B cell (primary cell): ENCODE measurements around the gene ABHD14A. TPM values are rescaled to one million over a fixed set of nuclear protein-coding genes. Genes with fewer than 3 reads are reported as not detected.

Source experiments
- ATAC-seq: fragments of 200-7000 bp; cut with Tn5 transposase; one replicate; pipeline ENCODE4 v1.10.0; 2021; ENCODE audit warnings: low read depth, mild to moderate bottlenecking, moderate number of reproducible peaks, moderate library complexity
- CTCF ChIA-PET: fragments of 350-600 bp; sonication (Branson Sonifier 250); formaldehyde crosslinking; loops from one replicate; lab custom pipeline; 2021; ENCODE audit warnings: antibody characterized with exemption, inconsistent platforms; lab: Charles Lee
- POLR2A ChIA-PET: fragments of 350-600 bp; sonication (Branson Sonifier 250); formaldehyde crosslinking; loops from one replicate; lab custom pipeline; 2021; ENCODE audit warnings: antibody characterized with exemption; lab: Charles Lee
- DNase-seq: peaks from one replicate; pipeline ENCODE4 v3.0.0; 2013
- H2AFZ ChIP-seq: 2 replicates; pipeline ENCODE4 v1.6.1; 2012; ENCODE audit warnings: mild to moderate bottlenecking, low read depth, low read length; ENCODE audit not compliant: insufficient read depth, poor library complexity, severe bottlenecking
- H3K27ac ChIP-seq, 2 donors: 1 replicate in 1 of 2; 2 replicates in 1 of 2; pipeline ENCODE4 v1.5.1; 2012 to 2013; ENCODE audit warnings: low read length in 2 of 2, mild to moderate bottlenecking in 2 of 2, moderate library complexity in 1 of 2
- H3K27me3 ChIP-seq, 4 experiments: fragments of 200-600 bp in 1 of 4; sonication (generic) in 1 of 4; replicated peaks in 1 of 4; 1 replicate in 2 of 4; 2 replicates in 2 of 4; pipeline versions ENCODE4 v1.6.1 to v1.7.0; 2013 to 2016; ENCODE audit warnings: low read length in 3 of 4, mild to moderate bottlenecking in 2 of 4, mixed read lengths in 1 of 4, moderate library complexity in 1 of 4; ENCODE audit not compliant: insufficient read depth in 4 of 4, control insufficient read depth in 3 of 4; ENCODE audit errors: control extremely low read depth in 1 of 4
- H3K36me3 ChIP-seq, 2 experiments: replicated peaks in 1 of 2; 1 replicate in 1 of 2; 2 replicates in 1 of 2; pipeline versions ENCODE4 v1.6.1 to v1.7.1; 2013; ENCODE audit warnings: low read length in 1 of 2; ENCODE audit not compliant: insufficient read depth in 2 of 2, control insufficient read depth in 1 of 2; ENCODE audit errors: control extremely low read depth in 1 of 2, extremely low read depth in 1 of 2
- H3K4me1 ChIP-seq, 2 donors: fragments of 200-600 bp in 1 of 2; sonication (generic) in 1 of 2; 1 replicate in 1 of 2; 2 replicates in 1 of 2; pipeline versions ENCODE4 v1.5.1 to v1.6.1; 2013 to 2017; ENCODE audit warnings: low read length in 2 of 2; ENCODE audit not compliant: control insufficient read depth in 2 of 2, insufficient read depth in 2 of 2
- H3K4me2 ChIP-seq: replicated peaks from 2 replicates; pipeline ENCODE3; 2012; ENCODE audit warnings: mild to moderate bottlenecking, low read depth, low read length; ENCODE audit not compliant: poor library complexity, severe bottlenecking
- H3K4me3 ChIP-seq, 5 experiments: fragments of 200-600 bp in 1 of 5; sonication (generic) in 1 of 5; 1 replicate in 3 of 5; 2 replicates in 2 of 5; pipeline versions ENCODE4 v1.5.1 to v1.7.0; 2011 to 2016; ENCODE audit warnings: low read length in 4 of 5, mild to moderate bottlenecking in 4 of 5, low read depth in 2 of 5, control low read depth in 1 of 5, moderate library complexity in 1 of 5; ENCODE audit not compliant: insufficient read depth in 1 of 5; ENCODE audit errors: control extremely low read depth in 1 of 5, extremely low read depth in 1 of 5
- H3K79me2 ChIP-seq: fragments of 200-600 bp; sonication (generic); one replicate; pipeline ENCODE4 v1.6.0; 2016; ENCODE audit warnings: low read length; ENCODE audit not compliant: control insufficient read depth, insufficient read depth
- H3K9ac ChIP-seq: fragments of 200-600 bp; sonication (generic); 2 replicates; pipeline ENCODE4 v1.6.1; 2017; ENCODE audit warnings: mild to moderate bottlenecking, low read length, moderate library complexity
- H3K9me3 ChIP-seq, 3 donors: one replicate each; pipeline versions ENCODE4 v1.6.1 to v1.7.1; 2013; ENCODE audit warnings: low read length in 2 of 3; ENCODE audit not compliant: control insufficient read depth in 2 of 3, insufficient read depth in 1 of 3; ENCODE audit errors: control extremely low read depth in 1 of 3
- H4K20me1 ChIP-seq: 2 replicates; pipeline ENCODE4 v1.6.0; 2012; ENCODE audit warnings: mild to moderate bottlenecking, low read length; ENCODE audit not compliant: insufficient read depth, control insufficient read depth, poor library complexity, severe bottlenecking
- H3K27ac Mint-ChIP-seq: one replicate; pipeline ENCODE4 v1.8.0; 2021; ENCODE audit warnings: mixed read lengths
- H3K27me3 Mint-ChIP-seq: one replicate; pipeline ENCODE4 v1.8.0; 2021; ENCODE audit warnings: mixed read lengths
- H3K4me1 Mint-ChIP-seq: one replicate; pipeline ENCODE4 v1.8.0; 2021; ENCODE audit warnings: mixed read lengths
- H3K4me3 Mint-ChIP-seq: one replicate; pipeline ENCODE4 v1.8.0; 2021; ENCODE audit warnings: mixed read lengths
- H3K9me3 Mint-ChIP-seq: one replicate; pipeline ENCODE4 v1.8.0; 2022; ENCODE audit warnings: mixed read lengths; ENCODE audit not compliant: insufficient read depth
- EZH2 ChIP-seq: IDR thresholded peaks from 2 replicates; pipeline ENCODE4 v1.6.1; 2012; ENCODE audit warnings: borderline replicate concordance, low read depth, mild to moderate bottlenecking, moderate library complexity, low read length; ENCODE audit not compliant: insufficient read depth, poor library complexity, severe bottlenecking
- WGBS: methylation state at CpG from one replicate; pipeline ENCODE4 v1.1.5; 2013; ENCODE audit warnings: missing lambda C conversion rate; ENCODE audit not compliant: insufficient coverage; 5-methylcytosine and 5-hydroxymethylcytosine counted together
- intact Hi-C: fragments of 100-400 bp; cut with micrococcal nuclease; formaldehyde crosslinking; loops from one replicate; pipeline ENCODE4 v1.10.0; 2022
- polyA plus RNA-seq: library from polyadenylated mRNA; depleted of rRNA; stranded (reverse); fragments of >200 nt; gene quantifications from 2 replicates; pipeline ENCODE4 v1.2.3, GENCODE V29; 2012
- total RNA-seq, 2 donors: library from RNA; stranded (reverse); fragments of 120-200 nt in 1 of 2; gene quantifications; 1 replicate in 1 of 2; 2 replicates in 1 of 2; pipeline versions ENCODE4 v1.2.3 to v1.2.4, GENCODE V29; 2013 to 2022
- TF ChIP-seq, protein P1 (sequence below): fragments of 200-600 bp; IDR thresholded peaks from one replicate; pipeline ENCODE4 v1.8.0; 2022; ENCODE audit warnings: antibody characterized with exemption, mild to moderate bottlenecking

Gene ABHD14A
- total and polyA plus RNA-seq, 2 donors (not counting 1 experiment from before 2014, with no cell fraction given) = 11.9 to 28.8 TPM

DNA sequence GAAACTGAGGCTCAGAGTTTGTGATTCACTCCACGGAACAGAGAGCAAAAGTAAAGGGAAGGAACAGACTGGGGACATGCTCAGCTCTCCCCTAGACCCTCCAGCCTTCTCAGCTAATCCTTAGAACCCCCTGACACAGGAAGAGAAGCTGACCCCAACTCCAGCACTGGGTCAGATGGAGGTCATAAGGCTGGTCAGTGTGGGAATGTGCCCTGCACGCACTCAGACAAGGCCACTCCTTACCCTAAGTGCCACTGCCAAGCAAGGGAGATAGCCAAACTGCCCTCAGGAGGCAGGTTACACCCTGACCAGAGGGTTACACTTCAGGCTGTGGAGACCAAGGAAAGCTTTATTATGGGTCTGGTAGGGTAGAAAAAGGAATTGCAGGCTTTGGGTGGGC lies 19.7 kb downstream of the ABHD14A start:
- no peak for TF ChIP-seq EZH2
- TF ChIP-seq, protein P1, sequence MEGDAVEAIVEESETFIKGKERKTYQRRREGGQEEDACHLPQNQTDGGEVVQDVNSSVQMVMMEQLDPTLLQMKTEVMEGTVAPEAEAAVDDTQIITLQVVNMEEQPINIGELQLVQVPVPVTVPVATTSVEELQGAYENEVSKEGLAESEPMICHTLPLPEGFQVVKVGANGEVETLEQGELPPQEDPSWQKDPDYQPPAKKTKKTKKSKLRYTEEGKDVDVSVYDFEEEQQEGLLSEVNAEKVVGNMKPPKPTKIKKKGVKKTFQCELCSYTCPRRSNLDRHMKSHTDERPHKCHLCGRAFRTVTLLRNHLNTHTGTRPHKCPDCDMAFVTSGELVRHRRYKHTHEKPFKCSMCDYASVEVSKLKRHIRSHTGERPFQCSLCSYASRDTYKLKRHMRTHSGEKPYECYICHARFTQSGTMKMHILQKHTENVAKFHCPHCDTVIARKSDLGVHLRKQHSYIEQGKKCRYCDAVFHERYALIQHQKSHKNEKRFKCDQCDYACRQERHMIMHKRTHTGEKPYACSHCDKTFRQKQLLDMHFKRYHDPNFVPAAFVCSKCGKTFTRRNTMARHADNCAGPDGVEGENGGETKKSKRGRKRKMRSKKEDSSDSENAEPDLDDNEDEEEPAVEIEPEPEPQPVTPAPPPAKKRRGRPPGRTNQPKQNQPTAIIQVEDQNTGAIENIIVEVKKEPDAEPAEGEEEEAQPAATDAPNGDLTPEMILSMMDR = no peak
- H3K36me3 ChIP-seq = peaks cover 0 to 26% of the 10 kb centered on the region in 2 experiments
- ChIA-PET POLR2A (interaction anchor here (0.5 to 2.5 kb wide), 3 partner anchors 12 to 1666 kb away, joined by 3 to 25 read pairs (median 4); partner anchors contain the start of gene ACY1), CTCF (interaction anchor here (0.7 to 2.7 kb wide), 6 partner anchors 11 to 1383 kb away, joined by 3 to 25 read pairs (median 5); partner anchors contain the start of genes ABHD14A, ABHD14B, ACY1 and RRP9)
- peaks cover 37% of the 10 kb centered on the region for H4K20me1 ChIP-seq
- no CpG with 5 or more reads among the region's 2 CpGs for WGBS
- peak overlapping the region in 2 of 5 experiments; percentile 9 to 99 for H3K4me3 ChIP-seq
- peak overlapping the region; percentile 88 for H3K4me2 ChIP-seq
- H3K4me1 ChIP-seq = peaks cover 13 to 19% of the 10 kb centered on the region in 2 donors
- intact Hi-C loops = loop anchor here (2.0 kb wide), 2 partner anchors 20 to 542 kb away; partner anchors contain the start of genes ABHD14A, ABHD14B and UQCC5
- H3K79me2 ChIP-seq = peaks cover 17% of the 10 kb centered on the region
- H3K27me3 ChIP-seq = no peaks in the 10 kb centered on the region
- peak overlapping the region in 1 of 2 donors; percentile 87 for H3K27ac ChIP-seq
- no peaks in the 10 kb centered on the region for H3K9me3 ChIP-seq
- ATAC-seq = no peak
- H3K4me1 Mint-ChIP-seq = peaks cover 33% of the 10 kb centered on the region
- no peak overlapping the region for H2AFZ ChIP-seq
- H3K4me3 Mint-ChIP-seq = peak overlapping the region; percentile 100
- no peak overlapping the region for H3K27ac Mint-ChIP-seq
- H3K9ac ChIP-seq = peak overlapping the region; percentile 90
- H3K27me3 Mint-ChIP-seq = peaks cover 6% of the 10 kb centered on the region
- no peaks in the 10 kb centered on the region for H3K9me3 Mint-ChIP-seq
- no peak for DNase-seq
